ENCODE results near the gene DDIAS. TPM values are rescaled to one million over a fixed set of nuclear protein-coding genes. Genes with fewer than 3 reads are reported as not detected.
"Not testable (repeated sequence)": the region's sequence is repeated elsewhere in the genome, so short reads cannot be mapped to it uniquely, and the experiment has no call there.

The DDIAS gene
- total and polyA plus RNA-seq, 9 donors, result 0.38 to 1.2 (median 0.69) TPM; not detected in 1

GRCh38 chr11:82906931-82907330, 5.4 kb downstream of the DDIAS start:
- Histone ChIP-seq H3K27ac (no peak overlapping the region), H3K27me3 (no peaks in the 10 kb centered on the region), H3K4me3 (no peak overlapping the region), H3K36me3 (no peaks in the 10 kb centered on the region), H3K4me1 (ENCODE audit: insufficient read depth) (no peaks in the 10 kb centered on the region), H3K9me3 (no peaks in the 10 kb centered on the region)
- intact Hi-C loops (cut with DNase I), result loop anchor here in 3 of 4 donors (5.0 to 10.0 kb wide), 5 partner anchors 178 to 908 kb away; no protein-coding TSS in a partner anchor
- no peak for DNase-seq
- WGBS, 3 donors, result 23 to 40% (median 23%) methylated on average over 2 of the region's 2 CpGs
- TF ChIP-seq POLR2A (IDR thresholded peaks at IDR 0.05) (no peak), EP300 (IDR thresholded peaks at IDR 0.05) (no peak), CTCF (IDR thresholded peaks at IDR 0.05) (no peak)

- TF ChIP-seq CTCF (IDR thresholded peaks at IDR 0.05) (no peak), EP300 (IDR thresholded peaks at IDR 0.05) (no peak), POLR2A (IDR thresholded peaks at IDR 0.05) (no peak)
- Histone ChIP-seq H3K36me3 (no peaks in the 10 kb centered on the region), H3K9me3 (no peaks in the 10 kb centered on the region), H3K27me3 (no peaks in the 10 kb centered on the region), H3K4me3 (no peak overlapping the region), H3K4me1 (ENCODE audit: insufficient read depth) (no peaks in the 10 kb centered on the region), H3K27ac (no peak overlapping the region)
- no peak for DNase-seq
- 91 to 95% (median 91%) methylated on average over 5 of the region's 5 CpGs for WGBS, 3 donors
- intact Hi-C loops (cut with DNase I), result loop anchor here in 3 of 4 donors (5.0 to 10.0 kb wide), 5 partner anchors 177 to 907 kb away; no protein-coding TSS in a partner anchor
Observed at GRCh38 chr11:82907371-82907770, 5.8 kb downstream of the DDIAS start.

GRCh38 chr11:82908311-82908710, 6.8 kb downstream of the DDIAS start:
- intact Hi-C loops (cut with DNase I), result loop anchor here in 3 of 4 donors (5.0 to 10.0 kb wide), 5 partner anchors 176 to 906 kb away; no protein-coding TSS in a partner anchor
- no peaks in the 10 kb centered on the region for H3K9me3 ChIP-seq
- DNase-seq, result no peak
- H3K4me1 ChIP-seq (ENCODE audit: insufficient read depth), result no peaks in the 10 kb centered on the region
- no peak overlapping the region for H3K27ac ChIP-seq
- no peaks in the 10 kb centered on the region for H3K36me3 ChIP-seq
- TF ChIP-seq EP300 (IDR thresholded peaks at IDR 0.05) (no peak), CTCF (IDR thresholded peaks at IDR 0.05) (no peak), POLR2A (IDR thresholded peaks at IDR 0.05) (no peak)
- no peaks in the 10 kb centered on the region for H3K27me3 ChIP-seq
- H3K4me3 ChIP-seq, result no peak overlapping the region

GRCh38 chr11:82909015-82909640, 7.6 kb downstream of the DDIAS start:
- Histone ChIP-seq H3K27ac (no peak overlapping the region), H3K27me3 (no peaks in the 10 kb centered on the region), H3K4me1 (ENCODE audit: insufficient read depth) (no peaks in the 10 kb centered on the region), H3K9me3 (no peaks in the 10 kb centered on the region), H3K36me3 (no peaks in the 10 kb centered on the region), H3K4me3 (no peak overlapping the region)
- 58 to 61% (median 60%) methylated on average over 7 of the region's 7 CpGs for WGBS, 3 donors
- intact Hi-C loops (cut with DNase I), result loop anchor here in 3 of 4 donors (5.0 to 10.0 kb wide), 5 partner anchors 176 to 906 kb away; no protein-coding TSS in a partner anchor
- no peak for DNase-seq
- TF ChIP-seq CTCF (IDR thresholded peaks at IDR 0.05) (no peak), POLR2A (IDR thresholded peaks at IDR 0.05) (no peak), EP300 (IDR thresholded peaks at IDR 0.05) (no peak)

DNA sequence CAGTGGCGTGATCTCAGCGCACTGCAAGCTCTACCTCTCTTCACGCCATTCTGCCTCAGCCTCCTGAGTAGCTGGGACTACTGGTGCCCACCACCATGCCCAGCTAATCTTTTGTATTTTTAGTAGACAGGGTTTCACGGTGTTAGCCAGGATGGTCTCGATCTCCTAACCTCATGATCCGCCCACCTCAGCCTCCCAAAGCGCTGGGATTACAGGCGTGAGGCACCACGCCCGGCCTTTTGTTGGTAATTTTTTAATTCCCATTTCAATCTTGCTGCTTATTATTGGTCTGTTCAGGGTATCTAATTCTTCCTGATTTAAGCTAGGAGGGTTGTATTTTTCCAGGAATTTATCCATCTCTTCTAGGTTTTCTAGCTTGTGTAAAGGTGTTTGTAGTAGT, 18.2 kb downstream of the DDIAS start:
- 96 to 98% (median 97%) methylated on average over 10 of the region's 10 CpGs for WGBS, 3 donors
- intact Hi-C loops (cut with DNase I), result not testable (repeated sequence)

GRCh38 chr11:82920227-82920626, 18.7 kb downstream of the DDIAS start:
- H3K4me1 ChIP-seq (ENCODE audit: insufficient read depth); H3K9me3 ChIP-seq; H3K4me3 ChIP-seq; H3K36me3 ChIP-seq; intact Hi-C loops (cut with DNase I); DNase-seq; H3K27me3 ChIP-seq; H3K27ac ChIP-seq: not testable (repeated sequence)
- WGBS, 3 donors, result 74 to 77% (median 76%) methylated on average over 3 of the region's 3 CpGs

More for the DNA sequence above, 18.2 kb downstream of the DDIAS start:
- H3K27ac ChIP-seq; H3K27me3 ChIP-seq; DNase-seq; H3K36me3 ChIP-seq; H3K9me3 ChIP-seq; H3K4me1 ChIP-seq (ENCODE audit: insufficient read depth); H3K4me3 ChIP-seq: not testable (repeated sequence)

DNA sequence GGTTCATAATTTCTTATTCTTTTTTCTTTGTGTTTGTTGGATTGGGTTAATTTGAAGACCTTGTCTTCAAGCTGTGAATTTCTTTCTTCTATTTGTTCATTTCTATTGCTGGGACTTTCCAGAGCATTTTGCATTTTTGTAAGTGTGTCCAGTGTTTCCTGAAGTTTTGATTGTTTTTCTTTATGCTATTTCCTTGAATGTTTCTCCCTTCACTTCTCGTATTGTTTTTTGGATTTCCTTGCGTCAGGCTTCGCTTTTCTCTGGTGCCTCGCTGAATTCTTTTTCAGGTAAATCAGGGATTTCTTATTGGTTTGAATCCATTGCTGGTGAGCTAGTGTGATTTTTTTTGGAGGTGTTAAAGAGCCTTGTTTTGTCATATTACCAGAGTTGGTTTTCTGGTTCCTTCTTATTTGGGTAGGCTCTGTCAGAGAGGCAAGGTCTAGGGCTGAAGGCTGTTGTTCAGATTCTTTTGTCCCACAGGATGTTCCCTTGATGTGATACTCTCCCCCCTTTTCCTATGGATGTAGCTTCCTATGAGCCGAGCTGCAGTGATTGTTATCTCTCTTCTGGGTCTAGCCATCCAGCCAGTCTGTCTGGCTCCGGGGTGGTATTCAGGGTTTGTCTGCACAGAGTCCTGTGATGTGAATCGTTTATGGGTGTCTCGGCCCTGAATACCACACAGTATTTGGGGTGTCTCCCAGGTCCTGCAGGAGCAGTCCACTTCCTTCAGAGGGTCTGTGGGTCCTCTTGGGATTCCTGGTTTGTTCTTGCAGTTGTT, 21.0 kb downstream of the DDIAS start:
- 80 to 84% (median 82%) methylated on average over 8 of the region's 8 CpGs for WGBS, 3 donors

More for the DNA sequence above, 21.0 kb downstream of the DDIAS start:
- H3K4me3 ChIP-seq; H3K27me3 ChIP-seq; H3K27ac ChIP-seq; H3K36me3 ChIP-seq; H3K9me3 ChIP-seq; H3K4me1 ChIP-seq (ENCODE audit: insufficient read depth); intact Hi-C loops (cut with DNase I); DNase-seq: not testable (repeated sequence)
